Measurements from ENCODE around the gene LTF. TPM values are rescaled to one million over a fixed set of nuclear protein-coding genes. Genes with fewer than 3 reads are reported as not detected.

Gene LTF
- total RNA-seq, 1 donor from 2014 or later = not detected

- peaks cover 11% of the 10 kb centered on the region for H3K4me1 Mint-ChIP-seq (ENCODE audit: low read depth)
- no peaks in the 10 kb centered on the region for H3K9me3 Mint-ChIP-seq (ENCODE audit: low read depth)
- no peak for DNase-seq (ENCODE audit: low spot score)
- TF ChIP-seq, protein P1, sequence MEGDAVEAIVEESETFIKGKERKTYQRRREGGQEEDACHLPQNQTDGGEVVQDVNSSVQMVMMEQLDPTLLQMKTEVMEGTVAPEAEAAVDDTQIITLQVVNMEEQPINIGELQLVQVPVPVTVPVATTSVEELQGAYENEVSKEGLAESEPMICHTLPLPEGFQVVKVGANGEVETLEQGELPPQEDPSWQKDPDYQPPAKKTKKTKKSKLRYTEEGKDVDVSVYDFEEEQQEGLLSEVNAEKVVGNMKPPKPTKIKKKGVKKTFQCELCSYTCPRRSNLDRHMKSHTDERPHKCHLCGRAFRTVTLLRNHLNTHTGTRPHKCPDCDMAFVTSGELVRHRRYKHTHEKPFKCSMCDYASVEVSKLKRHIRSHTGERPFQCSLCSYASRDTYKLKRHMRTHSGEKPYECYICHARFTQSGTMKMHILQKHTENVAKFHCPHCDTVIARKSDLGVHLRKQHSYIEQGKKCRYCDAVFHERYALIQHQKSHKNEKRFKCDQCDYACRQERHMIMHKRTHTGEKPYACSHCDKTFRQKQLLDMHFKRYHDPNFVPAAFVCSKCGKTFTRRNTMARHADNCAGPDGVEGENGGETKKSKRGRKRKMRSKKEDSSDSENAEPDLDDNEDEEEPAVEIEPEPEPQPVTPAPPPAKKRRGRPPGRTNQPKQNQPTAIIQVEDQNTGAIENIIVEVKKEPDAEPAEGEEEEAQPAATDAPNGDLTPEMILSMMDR (IDR thresholded peaks at IDR 0.05) = no peak
- H3K36me3 Mint-ChIP-seq (ENCODE audit: low read depth) = no peaks in the 10 kb centered on the region
- H3K27ac Mint-ChIP-seq (ENCODE audit: unreplicated experiment) = no peak overlapping the region
- no peak overlapping the region for H3K4me3 Mint-ChIP-seq (ENCODE audit: unreplicated experiment)
- H3K27me3 Mint-ChIP-seq (ENCODE audit: low read depth) = no peaks in the 10 kb centered on the region
Measured at GRCh38 chr3:46492890-46493547, 28.3 kb upstream of the LTF start.

DNA sequence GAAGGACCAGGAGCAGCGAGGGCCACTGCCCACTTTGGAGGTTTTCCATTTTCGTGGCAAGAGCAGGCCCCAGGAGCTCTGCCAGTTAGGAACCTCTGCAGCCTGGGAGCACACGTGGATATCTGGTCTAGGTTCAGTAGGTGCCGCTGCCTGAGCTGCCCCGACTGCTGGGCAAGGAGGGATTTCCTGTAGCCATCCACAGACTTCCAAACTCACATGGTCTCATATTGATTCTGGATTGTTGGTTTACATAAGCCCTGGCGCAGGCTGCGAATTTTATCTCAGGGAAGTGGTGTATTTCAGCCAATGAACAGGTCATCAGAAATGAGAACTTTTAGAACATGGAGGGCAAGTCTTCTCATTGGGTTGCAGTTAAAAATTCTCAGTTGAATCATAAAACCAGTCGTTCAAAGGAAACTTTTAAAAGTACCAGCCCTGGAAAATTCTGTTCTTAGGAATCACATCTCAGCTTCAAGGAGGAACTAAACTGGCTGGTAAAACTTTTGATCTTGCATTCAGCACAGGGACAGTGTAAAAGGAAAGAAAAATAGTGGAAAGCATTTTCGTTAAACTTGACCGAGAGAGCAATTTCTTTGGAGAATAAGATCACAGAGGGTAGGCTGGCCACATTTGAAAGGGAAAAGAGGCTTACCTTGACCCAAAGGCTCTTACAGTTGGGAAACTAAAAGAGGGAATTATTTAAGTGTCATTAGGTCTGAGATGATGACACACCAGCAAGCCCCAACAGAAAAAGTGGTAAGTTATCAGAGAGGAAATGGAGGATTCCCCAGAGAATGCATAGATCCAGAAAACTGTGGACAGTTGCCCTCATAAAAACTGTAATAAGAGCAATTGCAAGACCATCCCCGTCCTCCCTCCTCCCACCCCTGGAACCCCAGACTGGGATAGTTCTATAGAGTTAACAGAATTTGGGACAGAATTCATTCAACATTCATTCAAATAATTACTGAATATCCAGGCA lies 26.7 kb upstream of the LTF start:
- Mint-ChIP-seq H3K27ac (ENCODE audit: unreplicated experiment) (no peak overlapping the region), H3K4me3 (ENCODE audit: unreplicated experiment) (no peak overlapping the region), H3K27me3 (ENCODE audit: low read depth) (no peaks in the 10 kb centered on the region), H3K36me3 (ENCODE audit: low read depth) (no peaks in the 10 kb centered on the region), H3K9me3 (ENCODE audit: low read depth) (no peaks in the 10 kb centered on the region), H3K4me1 (ENCODE audit: low read depth) (peaks cover 11% of the 10 kb centered on the region)
- DNase-seq (ENCODE audit: low spot score) = no peak
- TF ChIP-seq, protein P1 (IDR thresholded peaks at IDR 0.05) = no peak

DNA sequence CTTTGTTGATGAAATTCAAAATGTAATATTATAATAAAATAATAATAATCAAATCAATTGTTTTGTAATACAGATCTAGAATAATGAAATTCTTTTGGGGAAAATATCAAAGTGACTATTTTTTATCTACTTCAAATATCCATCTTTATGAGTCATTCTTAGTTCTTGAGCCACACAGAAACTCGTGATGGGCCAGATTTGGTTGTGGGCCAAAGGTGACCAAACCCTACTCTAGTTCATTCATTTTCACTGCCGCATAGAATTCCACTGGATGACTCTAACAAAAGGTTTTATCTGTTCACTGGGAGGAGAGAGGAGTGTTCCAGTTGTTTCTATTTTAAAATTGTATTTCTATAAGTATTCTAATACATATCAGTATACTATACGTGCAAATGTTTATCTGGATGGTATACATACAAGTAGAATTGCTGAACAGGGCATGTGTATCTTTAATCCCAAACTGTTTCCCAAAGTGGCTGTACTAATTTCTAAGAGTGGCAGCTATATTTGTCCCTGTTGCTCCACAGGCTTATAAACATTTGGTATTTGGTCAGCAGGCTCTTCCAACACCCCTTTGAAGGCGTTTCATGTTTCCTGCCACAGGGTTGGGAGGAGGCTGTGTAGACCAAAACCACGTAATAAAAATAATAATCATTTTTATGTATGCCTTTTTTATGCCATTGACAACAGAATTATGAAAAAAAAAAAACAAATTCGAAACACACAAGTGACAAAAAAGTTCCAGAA lies 25.8 kb upstream of the LTF start:
- Mint-ChIP-seq H3K9me3 (ENCODE audit: low read depth) (no peaks in the 10 kb centered on the region), H3K4me1 (ENCODE audit: low read depth) (peaks cover 7% of the 10 kb centered on the region), H3K27me3 (ENCODE audit: low read depth) (no peaks in the 10 kb centered on the region), H3K4me3 (ENCODE audit: unreplicated experiment) (no peak overlapping the region), H3K27ac (ENCODE audit: unreplicated experiment) (no peak overlapping the region), H3K36me3 (ENCODE audit: low read depth) (no peaks in the 10 kb centered on the region)
- DNase-seq (ENCODE audit: low spot score) = no peak
- TF ChIP-seq, protein P1 (IDR thresholded peaks at IDR 0.05) = no peak

- no peaks in the 10 kb centered on the region for H3K36me3 Mint-ChIP-seq (ENCODE audit: low read depth)
- H3K27ac Mint-ChIP-seq (ENCODE audit: unreplicated experiment) = no peak overlapping the region
- peaks cover 7% of the 10 kb centered on the region for H3K4me1 Mint-ChIP-seq (ENCODE audit: low read depth)
- H3K9me3 Mint-ChIP-seq (ENCODE audit: low read depth) = no peaks in the 10 kb centered on the region
- H3K4me3 Mint-ChIP-seq (ENCODE audit: unreplicated experiment) = no peak overlapping the region
- no peak for DNase-seq (ENCODE audit: low spot score)
- TF ChIP-seq, protein P1 (IDR thresholded peaks at IDR 0.05) = no peak
- no peaks in the 10 kb centered on the region for H3K27me3 Mint-ChIP-seq (ENCODE audit: low read depth)
Measured at GRCh38 chr3:46489875-46490274, 25.2 kb upstream of the LTF start.

- no peak overlapping the region for H3K4me3 Mint-ChIP-seq (ENCODE audit: unreplicated experiment)
- no peaks in the 10 kb centered on the region for H3K9me3 Mint-ChIP-seq (ENCODE audit: low read depth)
- DNase-seq (ENCODE audit: low spot score) = no peak
- no peak overlapping the region for H3K27ac Mint-ChIP-seq (ENCODE audit: unreplicated experiment)
- H3K27me3 Mint-ChIP-seq (ENCODE audit: low read depth) = no peaks in the 10 kb centered on the region
- no peaks in the 10 kb centered on the region for H3K36me3 Mint-ChIP-seq (ENCODE audit: low read depth)
- TF ChIP-seq, protein P1 (IDR thresholded peaks at IDR 0.05) = no peak
- peaks cover 7% of the 10 kb centered on the region for H3K4me1 Mint-ChIP-seq (ENCODE audit: low read depth)
Measured at GRCh38 chr3:46489381-46489780, 24.7 kb upstream of the LTF start.
